22Rv1 (cell line): ENCODE results near the gene TIGD1.

Experiments used
- H3K27ac ChIP-seq: fragments of 450-650 bp; 2 replicates; pipeline ENCODE4 v1.5.1; 2017
- ZFX ChIP-seq: fragments of 450-650 bp; IDR thresholded peaks from 2 replicates; pipeline ENCODE4 v1.6.1; 2017; ENCODE audit warnings: antibody characterized with exemption, borderline replicate concordance
- TF ChIP-seq, protein P1 (sequence below): fragments of 450-650 bp; IDR thresholded peaks from 2 replicates; pipeline ENCODE4 v1.5.1; 2017; ENCODE audit warnings: mild to moderate bottlenecking

Gene TIGD1

DNA sequence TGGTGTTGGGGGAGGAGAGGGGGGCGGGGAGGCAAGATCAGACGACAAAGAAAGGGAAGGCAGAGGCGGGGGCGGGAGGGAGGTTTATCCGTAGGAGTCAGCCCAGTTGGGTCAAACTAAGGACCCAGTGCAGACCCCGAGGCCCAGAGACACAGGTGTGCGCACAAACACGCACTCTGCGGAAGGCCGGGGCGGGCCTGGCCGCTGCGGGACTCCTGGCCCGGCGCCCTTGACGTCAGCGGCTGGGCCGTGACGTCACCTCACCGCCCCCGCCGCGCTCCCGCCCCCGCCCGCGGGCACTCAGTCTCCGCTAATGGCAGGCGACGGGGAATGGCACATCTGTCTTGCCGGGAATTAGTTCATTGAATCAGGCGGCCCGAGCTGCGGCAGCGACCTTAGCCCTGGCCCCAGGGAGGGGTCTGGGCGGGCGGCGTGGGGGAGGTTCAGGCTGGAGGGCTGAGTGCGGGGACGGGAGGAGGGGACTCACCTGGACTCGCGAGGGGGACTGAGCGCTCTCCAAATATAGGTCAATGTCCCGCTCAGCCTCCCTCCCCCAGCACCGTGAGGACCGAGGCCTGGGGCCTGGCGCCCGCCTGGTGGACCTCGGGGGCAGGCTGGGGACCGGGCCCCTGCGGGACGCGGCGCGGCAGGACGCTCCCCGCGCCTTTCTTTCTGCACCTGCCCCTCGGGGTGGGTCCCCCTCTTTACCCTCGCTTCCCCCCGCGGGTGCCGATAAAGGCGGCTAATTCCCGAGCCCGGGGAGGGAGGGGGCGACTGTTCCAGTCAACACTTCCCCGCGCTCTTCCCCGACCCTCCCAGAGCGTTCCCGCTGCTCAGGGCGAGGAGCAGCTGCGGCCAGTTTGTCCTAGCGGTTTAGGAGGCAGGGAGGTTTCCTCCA, 47.2 kb downstream of the TIGD1 start:
- H3K27ac ChIP-seq: no peak overlapping the region
- TF ChIP-seq, protein P1, sequence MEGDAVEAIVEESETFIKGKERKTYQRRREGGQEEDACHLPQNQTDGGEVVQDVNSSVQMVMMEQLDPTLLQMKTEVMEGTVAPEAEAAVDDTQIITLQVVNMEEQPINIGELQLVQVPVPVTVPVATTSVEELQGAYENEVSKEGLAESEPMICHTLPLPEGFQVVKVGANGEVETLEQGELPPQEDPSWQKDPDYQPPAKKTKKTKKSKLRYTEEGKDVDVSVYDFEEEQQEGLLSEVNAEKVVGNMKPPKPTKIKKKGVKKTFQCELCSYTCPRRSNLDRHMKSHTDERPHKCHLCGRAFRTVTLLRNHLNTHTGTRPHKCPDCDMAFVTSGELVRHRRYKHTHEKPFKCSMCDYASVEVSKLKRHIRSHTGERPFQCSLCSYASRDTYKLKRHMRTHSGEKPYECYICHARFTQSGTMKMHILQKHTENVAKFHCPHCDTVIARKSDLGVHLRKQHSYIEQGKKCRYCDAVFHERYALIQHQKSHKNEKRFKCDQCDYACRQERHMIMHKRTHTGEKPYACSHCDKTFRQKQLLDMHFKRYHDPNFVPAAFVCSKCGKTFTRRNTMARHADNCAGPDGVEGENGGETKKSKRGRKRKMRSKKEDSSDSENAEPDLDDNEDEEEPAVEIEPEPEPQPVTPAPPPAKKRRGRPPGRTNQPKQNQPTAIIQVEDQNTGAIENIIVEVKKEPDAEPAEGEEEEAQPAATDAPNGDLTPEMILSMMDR: no peak
- no peak for TF ChIP-seq ZFX

DNA sequence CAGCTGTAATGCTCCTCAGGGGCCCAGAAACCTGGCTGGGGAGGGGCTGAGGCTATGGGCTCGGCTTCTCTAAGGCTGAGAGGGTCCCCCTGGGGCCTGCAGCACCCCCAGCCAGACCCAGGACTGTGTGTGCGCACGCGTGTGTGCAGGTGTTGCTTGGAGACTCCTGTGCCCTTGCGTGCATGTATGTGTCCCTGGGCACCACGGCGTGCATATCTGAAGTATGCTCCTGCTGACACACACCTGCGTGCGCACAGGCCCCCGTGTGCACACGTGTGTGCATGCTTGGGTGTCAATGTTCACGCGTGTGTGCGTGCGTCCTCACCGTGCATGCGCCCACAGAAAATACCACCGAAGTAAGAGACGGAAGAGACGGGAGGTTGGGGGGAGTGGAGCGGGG, 47.8 kb downstream of the TIGD1 start:
- no peak overlapping the region for H3K27ac ChIP-seq
- no peak for TF ChIP-seq ZFX
- TF ChIP-seq, protein P1: no peak

DNA sequence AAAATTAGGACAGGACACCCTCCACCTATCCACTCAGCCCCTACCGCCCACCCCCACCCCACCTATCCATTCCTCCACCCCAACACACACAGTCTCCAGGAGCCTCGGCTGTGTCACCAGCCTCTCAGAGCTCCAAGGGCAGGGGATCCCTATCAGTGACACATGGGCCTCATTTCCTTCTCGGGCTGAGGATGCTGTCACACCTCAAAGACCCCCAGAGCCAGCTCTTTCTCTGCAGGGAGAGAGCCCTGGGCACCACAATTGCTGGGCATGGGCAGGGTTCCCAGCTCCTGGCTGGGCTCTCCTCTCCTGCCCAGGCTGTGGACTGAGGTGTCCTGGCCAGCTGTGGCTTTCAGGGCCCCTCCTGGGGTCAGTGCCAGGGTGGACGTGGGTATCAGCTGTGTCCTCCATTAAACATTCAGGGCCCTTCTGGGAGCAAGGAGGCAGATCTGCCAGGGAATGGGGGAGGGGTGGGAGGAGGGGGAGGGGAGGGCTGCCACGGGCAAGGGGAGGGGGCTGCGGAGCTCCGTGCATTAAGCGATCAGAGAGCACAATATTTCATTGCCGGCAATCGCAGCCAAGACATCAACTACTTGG, 48.5 kb downstream of the TIGD1 start:
- no peak for TF ChIP-seq ZFX
- TF ChIP-seq, protein P1: no peak

DNA sequence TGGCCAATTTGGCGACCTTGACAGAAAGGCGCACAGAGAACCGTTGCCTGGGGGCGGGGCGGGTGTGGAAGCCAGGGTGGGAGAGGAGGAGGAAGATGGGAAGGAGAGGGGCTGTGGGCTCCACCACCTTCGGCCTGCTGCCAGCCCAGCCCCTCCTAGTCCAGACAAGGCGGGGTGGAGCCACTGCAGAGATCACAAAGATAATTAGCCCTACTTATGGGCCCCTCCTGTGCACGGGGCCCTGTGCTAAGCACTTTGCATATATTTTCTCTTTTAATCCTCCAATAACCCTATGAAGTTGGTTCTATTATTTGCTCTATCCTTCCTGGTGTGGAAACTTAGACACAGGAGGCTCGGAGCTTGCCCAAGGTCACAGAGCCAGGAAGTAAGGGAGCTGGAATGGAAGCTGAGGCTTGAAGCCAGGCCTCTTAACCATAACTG, 49.0 kb downstream of the TIGD1 start:
- no peak overlapping the region for H3K27ac ChIP-seq

More for the DNA sequence above, 48.5 kb downstream of the TIGD1 start:
- no peak overlapping the region for H3K27ac ChIP-seq

DNA sequence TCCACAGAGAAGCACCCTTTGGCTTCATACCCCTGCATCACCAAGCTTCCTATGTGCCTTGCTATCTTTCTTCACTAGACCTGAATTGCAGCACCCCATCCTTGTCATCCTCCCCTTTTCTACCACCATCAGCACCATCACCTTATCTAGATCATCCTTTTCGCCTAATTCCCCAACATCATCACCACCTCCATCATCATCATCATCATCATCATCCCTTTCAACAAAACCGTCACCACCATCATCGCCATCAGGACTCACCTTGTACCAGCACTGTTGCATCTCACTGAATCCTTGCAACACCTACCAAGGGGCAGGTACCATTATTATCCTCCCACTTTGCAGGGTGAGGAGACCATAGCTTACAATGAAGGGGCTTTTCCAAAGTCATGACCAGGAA, 51.9 kb downstream of the TIGD1 start:
- TF ChIP-seq, protein P1: no peak
- TF ChIP-seq ZFX: no peak
- no peak overlapping the region for H3K27ac ChIP-seq

More for the DNA sequence above, 49.0 kb downstream of the TIGD1 start:
- TF ChIP-seq ZFX: no peak
- TF ChIP-seq, protein P1: no peak
